HCT116 (cell line): Measurements from ENCODE around the gene NME2.

Source experiments
- CTCF ChIP-seq, 3 experiments: fragments of 200-600 bp in 1 of 3; sonication (generic) in 1 of 3; IDR thresholded peaks in 2 of 3; conservative IDR thresholded peaks in 1 of 3; 2 replicates each; pipeline ENCODE4 v1.5.1; 2012 to 2017; ENCODE audit warnings: low read depth in 2 of 3, low read length in 2 of 3, antibody characterized with exemption in 1 of 3, borderline replicate concordance in 1 of 3, control low read depth in 1 of 3, mild to moderate bottlenecking in 1 of 3, mixed read lengths in 1 of 3, mixed run types in 1 of 3, moderate library complexity in 1 of 3; ENCODE audit not compliant: insufficient read depth in 1 of 3
- EGR1 ChIP-seq: IDR thresholded peaks from 2 replicates; pipeline ENCODE4 v1.6.1; 2012; ENCODE audit warnings: low read depth
- EZH2 ChIP-seq: fragments of 200-600 bp; sonication (generic); IDR thresholded peaks from 2 replicates; pipeline ENCODE4 v1.6.1; 2017; ENCODE audit warnings: antibody characterized with exemption, mixed run types
- POLR2A ChIP-seq: IDR thresholded peaks from 2 replicates; pipeline ENCODE4 v1.7.0; 2011; ENCODE audit warnings: borderline replicate concordance; ENCODE audit not compliant: insufficient read depth, insufficient read length; ENCODE audit errors: extremely low read depth
- POLR2AphosphoS5 ChIP-seq: IDR thresholded peaks from 2 replicates; pipeline ENCODE4 v1.6.1; 2011; ENCODE audit warnings: mild to moderate bottlenecking, low read depth, low read length, moderate library complexity
- REST ChIP-seq: IDR thresholded peaks from 2 replicates; pipeline ENCODE4 v1.6.1; 2012; ENCODE audit warnings: low read depth
- TCF7L2 ChIP-seq: IDR thresholded peaks from 2 replicates; pipeline ENCODE4 v1.7.0; 2011; ENCODE audit warnings: borderline replicate concordance, inconsistent platforms; ENCODE audit not compliant: insufficient read depth, insufficient read length; ENCODE audit errors: extremely low read depth
- ZBTB33 ChIP-seq: IDR thresholded peaks from 2 replicates; pipeline ENCODE4 v1.6.1; 2011; ENCODE audit warnings: mild to moderate bottlenecking, low read length, moderate library complexity; ENCODE audit not compliant: insufficient replicate concordance; ENCODE audit errors: extremely low read depth
- ZFX ChIP-seq: fragments of 450-650 bp; IDR thresholded peaks from 2 replicates; pipeline ENCODE4 v1.6.1; 2017
- TF ChIP-seq, protein P1 (sequence below): IDR thresholded peaks from 2 replicates; pipeline ENCODE4 v1.6.1; 2012

GRCh38 chr17:51188271-51188833, 22.1 kb downstream of the NME2 start:
- TF ChIP-seq CTCF (IDR thresholded peaks at IDR 0.05 in 2 of 3, conservative IDR thresholded peaks at IDR 0.05 in 1 of 3; ENCODE audit: borderline replicate concordance in 1 of 3, insufficient read depth in 1 of 3, low read depth in 2 of 3, low read length in 2 of 3) (no peak), POLR2A (no peak), EGR1 (no peak), REST (no peak), EZH2 (no peak), TCF7L2 (no peak), POLR2AphosphoS5 (no peak), ZBTB33 (no peak), ZFX (no peak)
- TF ChIP-seq, protein P1, sequence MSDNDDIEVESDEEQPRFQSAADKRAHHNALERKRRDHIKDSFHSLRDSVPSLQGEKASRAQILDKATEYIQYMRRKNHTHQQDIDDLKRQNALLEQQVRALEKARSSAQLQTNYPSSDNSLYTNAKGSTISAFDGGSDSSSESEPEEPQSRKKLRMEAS: no peak
